Mammary epithelial cell (primary cell): Measurements from ENCODE around the gene TATDN2.

Experiments used
- CTCF ChIP-seq, 2 donors: IDR thresholded peaks in 1 of 2; conservative IDR thresholded peaks in 1 of 2; 2 replicates each; pipeline ENCODE4 v1.5.1; 2011 to 2012; ENCODE audit warnings: inconsistent platforms in 2 of 2, low read length in 2 of 2, mild to moderate bottlenecking in 2 of 2, control low read depth in 1 of 2, low read depth in 1 of 2; ENCODE audit not compliant: insufficient read depth in 1 of 2; ENCODE audit errors: extremely low read depth in 1 of 2
- EZH2 ChIP-seq: IDR thresholded peaks from 2 replicates; pipeline ENCODE4 v1.6.1; 2012; ENCODE audit warnings: low read length, inconsistent platforms, borderline replicate concordance

DNA sequence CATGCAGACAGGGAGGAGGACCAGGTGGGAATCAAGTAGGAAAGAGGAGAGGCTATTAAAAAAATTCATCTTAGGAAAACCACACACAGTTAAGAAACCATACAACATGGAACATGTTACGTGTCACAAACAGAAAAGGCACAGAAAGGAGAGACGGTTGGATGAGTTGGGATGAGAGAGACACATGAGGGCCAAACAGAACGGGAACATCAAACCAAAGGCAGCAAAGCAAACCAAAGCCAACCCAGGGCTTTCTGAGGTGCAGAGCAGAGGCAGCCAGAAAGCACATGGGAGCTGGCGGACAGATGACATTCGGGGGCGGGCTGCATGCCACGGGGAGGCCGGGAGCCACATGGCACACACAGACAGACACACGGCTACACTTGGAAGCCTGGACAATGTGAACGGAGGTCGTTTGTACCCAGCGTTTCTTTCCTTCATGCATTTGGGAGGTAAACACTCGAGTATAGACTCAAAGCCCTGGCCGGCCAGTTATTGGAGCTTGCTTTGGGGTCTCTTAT lies 81.3 kb downstream of the TATDN2 start:
- TF ChIP-seq CTCF (conservative IDR thresholded peaks at IDR 0.05 in 1 of 2, IDR thresholded peaks at IDR 0.05 in 1 of 2; ENCODE audit: extremely low read depth in 1 of 2, insufficient read depth in 1 of 2, low read depth in 1 of 2, low read length in 2 of 2), result no peak
- TF ChIP-seq EZH2, result no peak
